Choroid plexus epithelial cell (primary cell): ENCODE measurements around the gene ATP6V1F.

ENCODE experiments used
- DNase-seq: peaks from one replicate; pipeline ENCODE4 v3.0.0-alpha.2; 2010; ENCODE audit warnings: low read depth
- H3K4me3 ChIP-seq: 2 replicates; pipeline ENCODE4 v1.5.1; 2011; ENCODE audit warnings: low read depth, mild to moderate bottlenecking, control low read depth, low read length, moderate library complexity
- CTCF ChIP-seq: conservative IDR thresholded peaks from 2 replicates; pipeline ENCODE4 v1.5.1; 2011; ENCODE audit warnings: low read depth, mild to moderate bottlenecking, control low read depth, inconsistent platforms, low read length, moderate library complexity

Gene ATP6V1F

GRCh38 chr7:128840326-128841170, 22.1 kb upstream of the ATP6V1F start:
- no peak for TF ChIP-seq CTCF
- no peak for DNase-seq
- no peak overlapping the region for H3K4me3 ChIP-seq

GRCh38 chr7:128841171-128841690, 21.4 kb upstream of the ATP6V1F start:
- no peak overlapping the region for H3K4me3 ChIP-seq
- DNase-seq = no peak
- TF ChIP-seq CTCF = no peak

GRCh38 chr7:128841921-128842673, 20.6 kb upstream of the ATP6V1F start:
- H3K4me3 ChIP-seq = no peak overlapping the region
- DNase-seq = peak; percentile 35
- peak; percentile 80 for TF ChIP-seq CTCF

GRCh38 chr7:128842674-128843641, 19.7 kb upstream of the ATP6V1F start:
- TF ChIP-seq CTCF = no peak
- DNase-seq = no peak
- H3K4me3 ChIP-seq = no peak overlapping the region

- DNase-seq = no peak
- H3K4me3 ChIP-seq = no peak overlapping the region
- no peak for TF ChIP-seq CTCF
Measured at GRCh38 chr7:128843938-128844621, 18.6 kb upstream of the ATP6V1F start.

- no peak overlapping the region for H3K4me3 ChIP-seq
- no peak for DNase-seq
- TF ChIP-seq CTCF = no peak
Measured at GRCh38 chr7:128844777-128845311, 17.8 kb upstream of the ATP6V1F start.
